ENCODE results near the gene SGO1. TPM values are rescaled to one million over a fixed set of nuclear protein-coding genes. Genes with fewer than 3 reads are reported as not detected.

Gene SGO1
- total RNA-seq, 1 experiment from 2014 or later, result 20.0 TPM

Other genes with a start within 250 kb of the SGO1 start
- 54.6 and 55.6 TPM in 2 replicates for gene RAB5A, start 239.1 kb downstream of the SGO1 start, total RNA-seq (2014; rRNA removed)
- not detected in 2 replicates for gene PP2D1, start 173.9 kb downstream of the SGO1 start, total RNA-seq (2014; rRNA removed)
- gene KAT2B, start 145.8 kb downstream of the SGO1 start, total RNA-seq (2014; rRNA removed), result 13.2 and 15.2 TPM in 2 replicates

Measured in LHCN-M2 (cell line).